ENCODE data around the gene YBEY.

GRCh38 chr21:46244602-46245001, 41.5 kb upstream of the YBEY start:
- TF ChIP-seq, protein P1, sequence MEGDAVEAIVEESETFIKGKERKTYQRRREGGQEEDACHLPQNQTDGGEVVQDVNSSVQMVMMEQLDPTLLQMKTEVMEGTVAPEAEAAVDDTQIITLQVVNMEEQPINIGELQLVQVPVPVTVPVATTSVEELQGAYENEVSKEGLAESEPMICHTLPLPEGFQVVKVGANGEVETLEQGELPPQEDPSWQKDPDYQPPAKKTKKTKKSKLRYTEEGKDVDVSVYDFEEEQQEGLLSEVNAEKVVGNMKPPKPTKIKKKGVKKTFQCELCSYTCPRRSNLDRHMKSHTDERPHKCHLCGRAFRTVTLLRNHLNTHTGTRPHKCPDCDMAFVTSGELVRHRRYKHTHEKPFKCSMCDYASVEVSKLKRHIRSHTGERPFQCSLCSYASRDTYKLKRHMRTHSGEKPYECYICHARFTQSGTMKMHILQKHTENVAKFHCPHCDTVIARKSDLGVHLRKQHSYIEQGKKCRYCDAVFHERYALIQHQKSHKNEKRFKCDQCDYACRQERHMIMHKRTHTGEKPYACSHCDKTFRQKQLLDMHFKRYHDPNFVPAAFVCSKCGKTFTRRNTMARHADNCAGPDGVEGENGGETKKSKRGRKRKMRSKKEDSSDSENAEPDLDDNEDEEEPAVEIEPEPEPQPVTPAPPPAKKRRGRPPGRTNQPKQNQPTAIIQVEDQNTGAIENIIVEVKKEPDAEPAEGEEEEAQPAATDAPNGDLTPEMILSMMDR (IDR thresholded peaks at IDR 0.05; ENCODE audit: poor library complexity, severe bottlenecking) = no peak
- TF ChIP-seq EZH2 (IDR thresholded peaks at IDR 0.05; ENCODE audit: borderline replicate concordance, insufficient read depth, low read length, poor library complexity, severe bottlenecking) = no peak
- TF ChIP-seq RAD21 (conservative IDR thresholded peaks at IDR 0.05) = no peak
- no peak for TF ChIP-seq EP300 (conservative IDR thresholded peaks at IDR 0.05; ENCODE audit: poor library complexity, severe bottlenecking)
- TF ChIP-seq SMC3 (conservative IDR thresholded peaks at IDR 0.05; ENCODE audit: poor library complexity) = no peak
- TF ChIP-seq TAF1 (IDR thresholded peaks at IDR 0.05; ENCODE audit: low read depth) = no peak

Data from neural cell (in vitro differentiated cells).